ENCODE results near the gene M1AP. TPM values are rescaled to one million over a fixed set of nuclear protein-coding genes. Genes with fewer than 3 reads are reported as not detected.

M1AP gene
- total and polyA plus RNA-seq, 2 experiments from 2014 or later, result not detected

DNA sequence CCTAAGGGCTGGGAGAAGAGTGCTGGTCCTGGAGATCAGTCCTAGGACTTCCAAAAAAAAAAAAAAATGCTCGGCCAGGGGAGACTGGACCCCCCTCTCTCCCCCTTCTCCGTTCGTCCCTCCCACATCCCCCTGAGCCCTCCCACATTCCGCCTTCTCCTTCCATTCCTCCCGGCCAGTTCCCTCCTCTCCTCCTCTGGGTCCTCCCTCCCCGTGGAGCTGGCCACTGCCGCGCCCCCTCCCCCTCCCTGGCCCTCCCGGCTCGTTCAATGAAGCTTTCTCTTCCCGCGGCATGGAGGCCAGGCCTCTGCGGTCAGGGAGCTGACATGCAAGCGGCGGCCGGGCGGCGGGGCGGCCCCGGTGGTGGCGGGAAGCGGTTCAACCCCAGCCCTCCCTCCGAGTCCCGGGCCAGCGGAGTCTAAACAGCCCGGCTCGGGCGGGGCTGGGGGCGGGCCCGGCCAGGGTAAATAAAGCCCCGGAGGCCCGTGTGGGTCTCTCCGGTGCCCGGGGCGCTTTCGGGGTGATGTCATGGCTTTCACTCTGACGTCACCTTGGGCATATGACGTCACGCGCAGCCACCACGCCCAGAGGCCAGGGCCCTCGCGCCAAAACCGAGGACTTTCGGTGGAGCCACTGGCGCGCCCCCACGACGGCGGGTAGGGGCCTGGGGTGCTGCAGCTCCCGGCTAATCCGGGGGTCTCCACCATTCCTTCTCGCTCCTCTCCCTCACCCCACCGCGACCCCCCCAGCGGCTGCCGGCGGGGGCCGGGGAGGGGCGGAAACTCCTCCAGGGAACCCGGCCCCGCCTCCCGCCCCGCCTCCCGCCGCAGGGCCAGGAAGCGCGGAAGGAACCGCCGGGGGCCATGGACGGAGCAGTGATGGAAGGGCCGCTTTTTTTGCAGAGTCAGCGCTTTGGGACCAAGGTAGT is 94.0 kb downstream of the M1AP start, which contains the start of the genes DOK1 and LOXL3:
Gene DOK1, plus strand, starts transcription at position 829 of the 928 bp plus-strand sequence. Its CDS starts 35 bp downstream, at position 864.
Gene LOXL3, minus strand, starts transcription at position 51 of the 928 bp plus-strand sequence. CDS start 1,308 bp downstream, outside the sequence.
- peak; percentile 92 to 98 for DNase-seq (ENCODE audit: low read depth in 1 of 2, low spot score in 1 of 2)
- no peaks in the 10 kb centered on the region for H3K36me3 ChIP-seq
- H3K27me3 ChIP-seq, result peaks cover 25% of the 10 kb centered on the region
- TF ChIP-seq, protein P1, sequence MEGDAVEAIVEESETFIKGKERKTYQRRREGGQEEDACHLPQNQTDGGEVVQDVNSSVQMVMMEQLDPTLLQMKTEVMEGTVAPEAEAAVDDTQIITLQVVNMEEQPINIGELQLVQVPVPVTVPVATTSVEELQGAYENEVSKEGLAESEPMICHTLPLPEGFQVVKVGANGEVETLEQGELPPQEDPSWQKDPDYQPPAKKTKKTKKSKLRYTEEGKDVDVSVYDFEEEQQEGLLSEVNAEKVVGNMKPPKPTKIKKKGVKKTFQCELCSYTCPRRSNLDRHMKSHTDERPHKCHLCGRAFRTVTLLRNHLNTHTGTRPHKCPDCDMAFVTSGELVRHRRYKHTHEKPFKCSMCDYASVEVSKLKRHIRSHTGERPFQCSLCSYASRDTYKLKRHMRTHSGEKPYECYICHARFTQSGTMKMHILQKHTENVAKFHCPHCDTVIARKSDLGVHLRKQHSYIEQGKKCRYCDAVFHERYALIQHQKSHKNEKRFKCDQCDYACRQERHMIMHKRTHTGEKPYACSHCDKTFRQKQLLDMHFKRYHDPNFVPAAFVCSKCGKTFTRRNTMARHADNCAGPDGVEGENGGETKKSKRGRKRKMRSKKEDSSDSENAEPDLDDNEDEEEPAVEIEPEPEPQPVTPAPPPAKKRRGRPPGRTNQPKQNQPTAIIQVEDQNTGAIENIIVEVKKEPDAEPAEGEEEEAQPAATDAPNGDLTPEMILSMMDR (IDR thresholded peaks at IDR 0.05; ENCODE audit: low read depth, low read length), result no peak
- H3K4me3 ChIP-seq, result peak within 1 kb of the TSS; percentile 53
- H3K9me3 ChIP-seq (ENCODE audit: low read depth), result no peaks in the 10 kb centered on the region
- H3K27ac ChIP-seq, result peak within 1 kb of the TSS; percentile 52
- H3K4me1 ChIP-seq (ENCODE audit: low read depth), result peaks cover 8% of the 10 kb centered on the region

DNA sequence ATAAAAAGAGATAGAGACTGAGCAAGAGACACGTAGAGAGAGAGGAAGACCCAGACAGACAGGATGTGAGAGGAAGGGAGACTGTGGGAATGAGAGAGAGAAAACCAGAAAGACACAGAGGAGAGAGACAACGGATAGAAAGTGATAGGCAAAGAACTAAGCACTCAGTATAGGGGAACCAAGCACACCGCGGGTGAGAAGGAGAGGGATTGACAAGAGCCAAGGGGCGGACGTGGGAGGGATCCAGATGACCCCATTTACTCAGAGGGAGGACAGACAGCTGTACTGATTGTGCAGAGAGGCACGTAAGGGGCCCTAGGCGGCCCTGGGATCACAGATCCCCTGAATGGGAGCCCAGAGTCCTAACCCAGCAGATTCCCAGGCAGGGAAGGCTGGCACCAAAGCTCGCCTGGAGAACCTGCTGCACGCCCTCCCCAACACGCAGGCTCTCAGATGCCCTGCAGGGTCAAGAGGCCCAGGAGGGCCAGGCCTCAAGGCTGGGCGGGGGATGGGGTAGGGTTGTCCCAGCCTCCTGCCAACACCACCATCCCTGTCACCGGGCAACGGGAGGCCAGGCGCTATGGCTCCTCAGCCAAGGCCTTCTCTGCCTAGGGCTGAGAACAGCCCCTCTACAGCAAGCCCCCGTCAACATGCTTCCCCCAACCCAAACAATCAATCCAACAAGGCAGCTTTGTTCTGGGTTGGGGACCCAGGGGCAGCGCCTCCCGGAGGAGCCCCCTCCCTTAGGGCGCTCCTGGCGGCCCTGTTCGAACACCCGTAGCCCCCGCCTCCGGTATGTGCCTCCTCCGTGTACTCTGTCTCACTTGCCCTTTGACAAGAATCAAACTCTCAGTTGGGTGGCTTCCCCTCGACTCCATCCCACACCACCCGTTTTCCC is 95.0 kb downstream of the M1AP start:
- Histone ChIP-seq H3K9me3 (ENCODE audit: low read depth) (no peaks in the 10 kb centered on the region), H3K36me3 (no peaks in the 10 kb centered on the region), H3K27me3 (peaks cover 27% of the 10 kb centered on the region), H3K4me3 (peak overlapping the region; percentile 53), H3K27ac (peak overlapping the region; percentile 30), H3K4me1 (ENCODE audit: low read depth) (peaks cover 8% of the 10 kb centered on the region)
- TF ChIP-seq, protein P1 (IDR thresholded peaks at IDR 0.05; ENCODE audit: low read depth, low read length), result no peak
- DNase-seq (ENCODE audit: low read depth in 1 of 2, low spot score in 1 of 2), result peak; percentile 25 to 76

DNA sequence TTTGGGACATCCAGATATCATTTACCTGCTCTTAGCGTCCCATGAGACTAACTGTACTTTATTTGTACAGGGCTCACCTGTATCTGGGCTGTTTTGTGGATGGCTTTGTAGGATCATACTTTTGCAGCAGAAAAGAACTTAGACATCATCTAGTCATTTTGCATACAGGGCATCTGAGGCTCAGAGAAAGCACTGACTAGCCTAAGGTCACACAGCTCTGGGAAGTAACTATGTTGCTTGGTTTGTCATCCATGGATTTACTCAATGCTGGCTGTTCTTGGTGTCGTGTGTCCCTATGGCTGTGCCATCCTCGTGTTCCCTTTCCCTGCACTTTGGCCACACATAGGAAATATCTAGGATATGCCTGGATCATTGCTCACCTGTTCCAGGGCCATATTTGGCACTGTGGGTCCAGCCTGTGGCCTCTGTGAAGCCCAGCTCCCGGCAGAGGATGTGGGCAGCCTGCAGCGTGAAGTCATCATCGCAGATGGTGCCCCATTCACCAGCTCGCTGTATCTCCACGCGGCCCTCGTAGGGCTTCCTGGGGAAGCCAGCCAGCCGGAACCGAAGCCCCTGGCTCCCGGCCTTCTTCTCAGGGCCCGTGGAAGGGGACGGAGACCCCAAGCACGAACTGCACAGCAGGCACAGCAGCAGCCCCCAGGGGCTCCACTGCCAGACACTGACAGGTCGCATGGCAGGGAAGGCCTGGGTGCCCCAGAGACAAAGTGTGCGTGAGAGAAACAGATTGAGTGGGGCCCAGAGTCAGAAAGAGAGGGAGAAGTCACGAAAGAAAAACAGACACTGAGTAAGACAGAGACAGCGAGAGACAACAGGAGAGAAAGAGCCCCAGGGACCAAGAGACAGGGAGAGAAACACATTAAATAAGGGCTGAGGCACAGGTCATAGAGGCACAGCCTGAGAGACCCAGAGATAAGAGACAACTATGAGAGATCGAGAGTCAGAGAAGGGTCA is 95.9 kb downstream of the M1AP start:
- no peaks in the 10 kb centered on the region for H3K9me3 ChIP-seq (ENCODE audit: low read depth)
- H3K36me3 ChIP-seq, result no peaks in the 10 kb centered on the region
- no peak overlapping the region for H3K27ac ChIP-seq
- TF ChIP-seq, protein P1 (IDR thresholded peaks at IDR 0.05; ENCODE audit: low read depth, low read length), result no peak
- H3K4me1 ChIP-seq (ENCODE audit: low read depth), result peaks cover 8% of the 10 kb centered on the region
- H3K27me3 ChIP-seq, result peaks cover 32% of the 10 kb centered on the region
- DNase-seq (ENCODE audit: low read depth in 1 of 2, low spot score in 1 of 2), result no peak
- peak overlapping the region; percentile 53 for H3K4me3 ChIP-seq

DNA sequence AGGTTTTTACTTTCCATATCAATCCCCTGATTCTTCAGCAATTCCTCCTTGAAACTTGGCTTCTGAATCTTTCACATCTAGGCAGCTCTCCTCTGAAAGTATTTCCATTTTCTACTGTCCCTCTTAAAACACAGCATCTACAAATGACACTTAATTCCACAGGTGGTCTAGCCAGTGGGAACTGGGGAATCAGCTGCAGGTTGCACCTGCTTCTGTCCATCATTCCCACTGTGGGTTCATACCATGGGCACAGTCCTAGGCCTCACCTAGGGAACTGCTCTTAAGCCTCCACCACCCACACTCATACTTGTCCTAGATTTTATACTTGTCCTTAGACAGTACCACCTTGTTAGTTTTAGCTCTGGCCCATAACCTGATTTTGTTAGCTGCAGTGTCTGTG is 96.6 kb downstream of the M1AP start:
- TF ChIP-seq, protein P1 (IDR thresholded peaks at IDR 0.05; ENCODE audit: low read depth, low read length), result no peak
- DNase-seq (ENCODE audit: low read depth in 1 of 2, low spot score in 1 of 2), result no peak
- Histone ChIP-seq H3K27me3 (peaks cover 32% of the 10 kb centered on the region), H3K4me1 (ENCODE audit: low read depth) (peaks cover 8% of the 10 kb centered on the region), H3K27ac (no peak overlapping the region), H3K36me3 (no peaks in the 10 kb centered on the region), H3K4me3 (no peak overlapping the region), H3K9me3 (ENCODE audit: low read depth) (no peaks in the 10 kb centered on the region)
